Motor neuron (in vitro differentiated cells): ENCODE measurements around the gene PRDM11. TPM values are rescaled to one million over a fixed set of nuclear protein-coding genes. Genes with fewer than 3 reads are reported as not detected.
A peak's percentile ranks its signal among the peaks of the same experiment; 100 is the strongest.

ENCODE experiments used
- ATAC-seq, 8 experiments: fragments of 200-7000 bp; cut with Tn5 transposase; replicated peaks in 6 of 8; 2 replicates each; pipeline ENCODE4 v1.8.0; 2021; ENCODE audit warnings: mild to moderate bottlenecking in 8 of 8, moderate library complexity in 8 of 8
- H3K27ac ChIP-seq, 2 donors: fragments of 250-450 bp; sonication (Bioruptor Pico); 2 replicates each; pipeline ENCODE4 v1.9.0; 2021; ENCODE audit warnings: antibody characterized with exemption in 2 of 2, mild to moderate bottlenecking in 2 of 2, moderate library complexity in 1 of 2
- H3K4me1 ChIP-seq, 2 donors: fragments of 250-450 bp; sonication (Bioruptor Pico); replicated peaks in 1 of 2; 2 replicates each; pipeline ENCODE4 v1.6.1; 2021; ENCODE audit warnings: antibody characterized with exemption in 2 of 2, mild to moderate bottlenecking in 2 of 2, moderate library complexity in 1 of 2
- H3K4me3 ChIP-seq, 5 donors: fragments of 250-450 bp; sonication (Bioruptor Pico); 2 replicates each; pipeline ENCODE4 v1.9.0; 2021; ENCODE audit warnings: antibody characterized with exemption in 5 of 5, mild to moderate bottlenecking in 5 of 5, moderate library complexity in 4 of 5
- WGBS, 10 experiments: fragments of 450-650 bp; shearing (Covaris generic); methylation state at CpG; one replicate each; pipeline ENCODE4 v1.0.0; 2022; 5-methylcytosine and 5-hydroxymethylcytosine counted together
- in situ Hi-C, 9 experiments: fragments of 400-800 bp; cut with MboI; loops; one replicate each; pipeline ENCODE4 v1.15.0; 2021; ENCODE audit warnings: low sequenced_read_pairs in 9 of 9, low pct_unique_long_range_greater_than_20kb in 2 of 9; ENCODE audit not compliant: unreplicated experiment in 9 of 9
- total RNA-seq, 8 experiments: library from RNA; unstranded; fragments of 300-600 nt; gene quantifications; 2 replicates each; pipeline versions ENCODE4 v1.2.3 to v1.2.4, GENCODE V29; 2022

Gene PRDM11
- total RNA-seq, 8 experiments from 2014 or later = 2.4 to 9.9 (median 5.3) TPM

DNA sequence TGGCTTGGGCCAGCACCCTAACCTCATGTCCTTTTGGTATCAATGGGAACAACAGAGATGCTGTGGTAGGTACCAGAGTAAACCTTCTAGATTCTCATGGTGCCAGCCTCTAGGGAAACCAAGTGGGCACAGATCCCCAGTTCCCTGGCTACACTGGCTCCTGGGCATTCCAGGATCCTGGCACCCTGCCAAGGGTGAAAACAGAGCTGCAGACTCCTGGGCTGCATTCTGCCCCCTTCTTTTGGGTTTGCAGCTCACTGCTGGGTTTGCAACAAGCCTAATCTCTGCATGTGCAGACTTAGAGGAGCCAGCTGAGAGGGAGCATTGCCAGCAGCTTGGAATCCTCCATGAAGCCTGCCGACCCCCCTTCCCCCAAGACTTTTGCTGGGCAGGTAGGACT, 30.6 kb downstream of the PRDM11 start:
- no peak for ATAC-seq
- in situ Hi-C loops = no loop called here
- WGBS, 10 experiments = 40 to 67% methylated on average over 1 of the region's 1 CpG; no CpG with 5 or more reads in 8 of the 10 experiments
- Histone ChIP-seq H3K4me3 (no peak overlapping the region), H3K27ac (no peak overlapping the region), H3K4me1 (peaks cover 2 to 20% of the 10 kb centered on the region in 2 donors)

DNA sequence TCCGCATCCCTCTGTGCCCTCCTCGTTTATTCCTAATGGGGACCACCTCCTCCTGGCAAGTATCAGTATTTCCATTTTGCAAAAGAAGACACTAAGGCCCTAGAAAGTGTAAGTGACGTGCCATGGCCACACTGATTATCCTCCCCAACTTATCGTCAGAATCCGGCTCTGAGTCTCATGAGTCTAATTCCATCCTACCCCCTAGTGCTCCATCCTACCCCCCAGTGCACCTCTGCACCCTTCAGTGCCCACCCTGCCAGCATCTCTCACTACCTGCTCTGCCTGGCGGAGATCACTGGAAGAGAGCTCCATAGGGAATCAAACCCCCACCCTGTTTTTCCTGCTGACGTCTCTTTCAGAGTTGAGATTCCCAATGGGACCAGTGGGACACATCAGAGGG, 31.8 kb downstream of the PRDM11 start:
- 57 to 100% (median 86%) methylated on average over 1 to 6 of the region's 7 CpGs; no CpG with 5 or more reads in 1 of the 10 experiments for WGBS, 10 experiments
- in situ Hi-C loops = no loop called here

DNA sequence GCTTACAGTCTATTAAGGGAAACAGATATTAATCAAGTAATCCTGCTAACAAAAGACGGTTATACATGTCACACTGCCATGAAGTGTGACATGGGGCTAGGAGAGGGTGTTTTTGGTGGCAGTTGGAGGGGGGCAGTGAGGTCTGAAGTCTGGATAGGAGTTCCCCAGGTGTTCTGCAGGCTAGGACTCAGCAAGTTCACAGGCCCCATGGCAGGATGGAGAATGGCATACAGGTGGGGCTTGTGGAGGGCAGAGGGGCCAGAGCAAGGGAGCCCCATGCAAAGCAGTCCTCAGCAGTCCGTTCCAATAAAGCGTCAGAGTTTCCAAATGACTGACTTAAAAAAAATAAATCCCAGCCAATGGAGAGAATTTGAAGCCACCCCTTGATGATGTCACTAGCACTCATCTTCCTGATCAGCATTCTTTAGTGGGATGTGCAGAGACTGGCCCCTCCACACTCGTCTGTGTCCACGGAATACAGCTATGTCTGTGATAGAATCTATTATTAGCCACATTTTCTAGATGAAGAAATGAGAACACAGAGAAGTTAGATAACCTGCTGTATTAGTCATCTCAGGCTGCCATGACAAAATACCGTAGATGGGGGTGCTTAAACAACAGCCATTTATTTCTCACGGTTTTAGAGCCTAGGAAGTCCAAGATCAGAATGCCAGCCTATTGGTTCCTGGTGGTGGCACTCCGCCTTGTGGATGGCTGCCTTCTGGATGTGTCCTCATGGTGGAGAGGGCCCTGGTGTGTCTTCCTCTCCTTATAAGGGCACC, 32.6 kb downstream of the PRDM11 start:
- Histone ChIP-seq H3K4me1 (peaks cover 2 to 20% of the 10 kb centered on the region in 2 donors), H3K27ac (no peak overlapping the region), H3K4me3 (no peak overlapping the region)
- 82 to 100% (median 90%) methylated on average over 1 to 6 of the region's 8 CpGs; no CpG with 5 or more reads in 3 of the 10 experiments for WGBS, 10 experiments
- in situ Hi-C loops = no loop called here
- peak in 3 of 8 experiments; percentile 1 to 36 (median 20) for ATAC-seq

More for the DNA sequence above, 31.8 kb downstream of the PRDM11 start:
- H3K4me3 ChIP-seq = no peak overlapping the region
- ATAC-seq = no peak
- H3K27ac ChIP-seq = no peak overlapping the region
- peaks cover 2 to 20% of the 10 kb centered on the region in 2 donors for H3K4me1 ChIP-seq

DNA sequence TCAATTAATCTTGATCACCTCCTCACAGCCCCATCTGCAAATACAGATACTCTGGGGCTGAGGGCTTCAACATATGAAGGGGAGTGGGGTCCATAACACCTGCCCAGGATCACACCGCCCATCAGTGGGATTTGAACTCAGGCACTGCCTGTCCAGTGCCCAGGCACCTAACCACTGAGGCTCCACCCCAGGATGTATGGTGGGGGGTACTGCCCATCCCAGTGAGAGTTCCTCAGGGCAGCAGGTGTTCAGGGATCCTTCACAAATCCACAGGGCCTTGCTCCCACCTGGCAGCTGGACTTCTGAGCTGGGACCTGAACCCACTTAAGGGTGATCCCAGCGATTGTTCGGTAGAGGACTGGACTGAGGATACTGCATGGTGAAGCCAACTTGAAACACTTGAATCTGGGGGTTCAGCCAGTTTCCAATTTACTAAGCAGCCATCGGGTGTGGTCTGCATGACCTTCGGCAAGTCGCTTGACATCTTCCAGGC, 33.3 kb downstream of the PRDM11 start:
- in situ Hi-C loops = no loop called here
- Histone ChIP-seq H3K4me1 (peaks cover 2 to 20% of the 10 kb centered on the region in 2 donors), H3K27ac (peak overlapping the region in 1 of 2 donors; percentile 65), H3K4me3 (peak overlapping the region; percentile 14 to 35 (median 23))
- no peak for ATAC-seq
- 20% methylated on average over 1 of the region's 6 CpGs; no CpG with 5 or more reads in 9 of the 10 experiments for WGBS, 10 experiments

DNA sequence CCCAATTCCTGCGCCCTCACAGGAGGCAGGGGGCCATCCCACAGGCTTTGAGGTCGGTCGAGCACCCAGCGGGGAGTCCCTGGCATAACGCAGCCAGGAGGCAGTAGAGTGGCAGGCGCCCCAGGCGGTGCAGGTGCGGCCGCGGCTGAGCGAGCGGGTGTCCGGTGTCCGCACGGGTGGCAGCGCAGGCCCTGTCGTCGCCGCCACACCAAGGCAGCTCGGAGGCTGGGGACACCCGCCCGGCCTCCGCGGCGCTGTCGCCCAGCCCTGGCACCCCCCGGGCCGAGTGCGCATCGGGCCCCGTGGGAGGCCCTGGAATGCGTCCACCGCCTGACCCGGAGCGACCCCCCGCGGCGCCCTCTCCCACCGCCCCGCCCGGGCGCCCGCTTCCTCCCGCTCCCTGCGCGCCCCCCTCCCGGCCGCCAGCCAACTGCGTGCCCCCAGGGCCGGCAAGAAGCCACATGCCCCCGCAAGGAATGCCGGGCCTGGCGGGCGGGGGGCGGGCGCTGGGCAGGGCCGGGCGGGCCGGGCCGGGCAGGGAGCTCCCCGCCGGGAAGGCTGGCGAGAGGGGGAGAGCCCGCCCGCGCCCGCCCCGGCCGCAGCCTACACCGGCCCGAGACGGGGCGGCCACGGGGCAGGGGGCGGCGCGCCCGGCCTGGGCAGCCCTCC, 33.9 kb downstream of the PRDM11 start:
- in situ Hi-C loops = no loop called here
- Histone ChIP-seq H3K4me1 (peaks cover 2 to 20% of the 10 kb centered on the region in 2 donors), H3K4me3 (peak overlapping the region; percentile 14 to 35 (median 23)), H3K27ac (peak overlapping the region in 1 of 2 donors; percentile 65)
- ATAC-seq = peak; percentile 83 to 93 (median 90)
- WGBS, 10 experiments = 7% methylated on average over 3 of the region's 78 CpGs; no CpG with 5 or more reads in 9 of the 10 experiments

DNA sequence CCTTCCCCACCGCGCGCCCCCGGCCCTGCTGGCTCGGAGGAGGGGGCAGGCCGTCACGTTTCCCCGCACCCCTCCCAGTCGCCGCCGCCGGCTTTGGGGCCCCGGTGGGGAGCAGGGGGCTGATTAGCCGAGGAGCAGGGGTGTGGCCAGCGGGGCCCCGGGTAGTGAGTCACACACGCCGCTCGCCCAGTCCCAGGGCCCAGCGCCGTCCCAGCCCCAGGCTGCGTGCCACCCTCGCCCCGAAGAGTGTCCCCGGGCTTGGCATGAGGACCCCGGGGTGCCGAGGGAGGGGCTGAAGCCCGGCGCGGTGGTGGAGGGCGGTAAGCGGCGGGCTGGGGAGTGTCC, 34.4 kb downstream of the PRDM11 start:
- Histone ChIP-seq H3K4me3 (peak overlapping the region; percentile 14 to 35 (median 23)), H3K4me1 (peaks cover 2 to 20% of the 10 kb centered on the region in 2 donors), H3K27ac (peak overlapping the region in 1 of 2 donors; percentile 65)
- peak; percentile 79 to 89 (median 84) for ATAC-seq
- WGBS, 10 experiments = no CpG with 5 or more reads among the region's 33 CpGs
- in situ Hi-C loops = no loop called here

DNA sequence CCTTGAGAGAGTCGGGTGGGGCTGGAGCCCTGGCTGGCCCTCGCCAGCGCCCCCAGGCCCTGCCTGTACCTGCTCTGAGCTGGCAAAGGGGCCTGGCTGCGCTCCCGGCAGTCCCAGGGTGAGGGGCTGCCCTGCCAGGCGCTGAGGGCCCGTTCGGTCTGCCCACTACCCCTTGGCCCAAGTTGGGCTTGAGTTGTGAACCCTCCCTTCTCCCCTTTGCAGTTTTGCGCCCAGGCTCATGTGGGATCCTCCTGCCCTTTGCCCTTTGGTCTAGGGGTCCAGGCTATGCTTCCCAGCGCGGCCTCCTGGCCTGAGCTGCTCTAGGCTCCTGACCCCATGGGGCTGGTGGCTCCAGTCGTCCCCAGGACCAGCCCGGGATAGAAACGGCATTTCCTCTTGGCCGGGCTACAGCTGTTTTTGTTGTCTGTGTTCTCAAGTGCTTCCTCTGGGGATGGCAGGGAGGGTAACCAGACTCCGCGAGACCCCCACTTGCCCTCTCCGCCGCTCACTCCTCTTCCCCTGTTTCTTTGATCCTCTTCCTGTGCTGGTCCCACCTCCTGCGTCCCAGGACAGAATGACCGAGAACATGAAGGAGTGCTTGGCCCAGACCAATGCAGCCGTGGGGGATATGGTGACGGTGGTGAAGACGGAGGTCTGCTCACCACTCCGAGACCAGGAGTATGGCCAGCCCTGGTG, 34.9 kb downstream of the PRDM11 start:
- Histone ChIP-seq H3K4me1 (peaks cover 2 to 20% of the 10 kb centered on the region in 2 donors), H3K27ac (peak overlapping the region in 1 of 2 donors; percentile 65), H3K4me3 (peak overlapping the region in 3 of 5 donors; percentile 14 to 35 (median 27))
- in situ Hi-C loops = no loop called here
- 80 to 94% (median 91%) methylated on average over 1 to 11 of the region's 25 CpGs; no CpG with 5 or more reads in 7 of the 10 experiments for whole genome bisulfite sequencing, 10 experiments
- ATAC-seq = no peak

- no peak overlapping the region for H3K4me3 ChIP-seq
Observed at GRCh38 chr11:45181889-45182550, 35.6 kb downstream of the PRDM11 start.

GRCh38 chr11:45182902-45183301, 36.5 kb downstream of the PRDM11 start:
- 45 to 96% (median 92%) methylated on average over 2 to 11 of the region's 14 CpGs; no CpG with 5 or more reads in 4 of the 10 experiments for WGBS, 10 experiments
- H3K27ac ChIP-seq = no peak overlapping the region

More at GRCh38 chr11:45181889-45182550, 35.6 kb downstream of the PRDM11 start:
- Histone ChIP-seq H3K27ac (peak overlapping the region in 1 of 2 donors; percentile 65), H3K4me1 (peaks cover 2 to 20% of the 10 kb centered on the region in 2 donors)
- 63 to 100% (median 98%) methylated on average over 1 to 12 of the region's 14 CpGs; no CpG with 5 or more reads in 4 of the 10 experiments for WGBS, 10 experiments
- in situ Hi-C loops = no loop called here
- ATAC-seq = no peak

GRCh38 chr11:45184640-45185039, 38.2 kb downstream of the PRDM11 start:
- in situ Hi-C loops = no loop called here
- H3K4me1 ChIP-seq = peaks cover 0 to 13% of the 10 kb centered on the region in 2 donors
- ATAC-seq = no peak
- no peak overlapping the region for H3K27ac ChIP-seq
- WGBS, 10 experiments = 60 to 100% (median 100%) methylated on average over 1 to 2 of the region's 2 CpGs; no CpG with 5 or more reads in 5 of the 10 experiments
- H3K4me3 ChIP-seq = no peak overlapping the region

More at GRCh38 chr11:45182902-45183301, 36.5 kb downstream of the PRDM11 start:
- no peak for ATAC-seq
- Histone ChIP-seq H3K4me3 (no peak overlapping the region), H3K4me1 (peaks cover 2 to 20% of the 10 kb centered on the region in 2 donors)
- in situ Hi-C loops = no loop called here

DNA sequence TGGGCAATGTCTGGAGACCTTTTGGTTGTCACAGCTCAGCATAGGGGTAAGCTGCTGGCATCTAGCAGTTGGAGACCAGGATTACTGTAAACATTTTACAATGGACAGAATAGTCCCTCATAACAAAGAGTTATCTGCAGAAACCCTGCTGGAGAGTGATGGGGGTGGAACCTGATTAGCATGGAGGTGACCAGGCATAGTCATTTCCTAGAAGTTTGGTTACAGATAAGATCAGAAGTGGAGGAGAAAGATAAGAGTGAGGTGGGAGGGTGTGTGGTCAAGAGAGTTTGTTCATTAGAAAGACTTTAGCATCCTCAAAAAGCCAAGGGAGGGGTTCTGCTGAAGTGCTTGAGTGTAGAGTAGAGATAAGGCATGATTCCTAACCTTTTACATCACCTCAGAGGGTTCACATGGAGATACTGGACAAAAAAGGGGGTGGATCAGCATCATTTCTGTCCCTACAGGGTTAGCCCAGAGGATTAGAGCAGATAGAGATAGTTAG, 38.8 kb downstream of the PRDM11 start:
- peaks cover 0 to 7% of the 10 kb centered on the region in 2 donors for H3K4me1 ChIP-seq
- no peak overlapping the region for H3K27ac ChIP-seq
- no peak overlapping the region for H3K4me3 ChIP-seq
- ATAC-seq = no peak
- in situ Hi-C loops = no loop called here

DNA sequence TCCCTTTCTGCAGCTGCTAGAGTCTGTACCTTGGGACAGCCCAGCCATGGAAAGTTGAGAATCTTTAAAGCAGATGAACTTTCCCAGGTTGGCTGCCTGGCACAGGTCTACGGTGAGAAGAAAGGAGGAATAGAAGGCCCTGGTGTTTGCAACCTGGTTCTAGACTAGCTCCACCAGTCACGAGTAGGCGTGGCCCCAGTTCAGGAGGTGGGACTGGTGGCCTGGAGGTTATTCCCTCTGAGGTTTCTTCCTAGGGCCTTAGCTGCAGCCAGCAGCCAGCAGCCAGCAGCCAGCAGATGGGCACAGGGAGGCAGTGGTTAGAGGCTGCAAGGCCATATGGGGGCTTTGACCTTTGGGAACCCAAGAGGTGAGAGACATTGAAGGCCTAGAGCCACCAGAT, 40.9 kb downstream of the PRDM11 start:
- WGBS, 10 experiments = 90 to 100% (median 100%) methylated on average over 1 to 2 of the region's 3 CpGs; no CpG with 5 or more reads in 6 of the 10 experiments
- Histone ChIP-seq H3K4me3 (no peak overlapping the region), H3K27ac (no peak overlapping the region), H3K4me1 (no peaks in the 10 kb centered on the region)
- ATAC-seq = no peak
- in situ Hi-C loops = no loop called here
